A549 (cell line): ENCODE results near the gene DACH1. TPM values are rescaled to one million over a fixed set of nuclear protein-coding genes. Genes with fewer than 3 reads are reported as not detected.

Source experiments
- ATAC-seq, 2 experiments: fragments of 200-7000 bp in 1 of 2; fragments of >200 bp in 1 of 2; cut with Nextera tagmentation in 1 of 2; cut with Tn5 transposase in 1 of 2; 3 replicates each; pipeline versions ENCODE4 v1.8.0 to v1.9.1; 2018 to 2020; ENCODE audit warnings: mild to moderate bottlenecking in 1 of 2, moderate library complexity in 1 of 2
- CTCF ChIA-PET: fragments of 300-600 bp; sonication (Branson Sonifier 250); formaldehyde crosslinking; extraction: SDS; loops from one replicate; lab custom pipeline; 2021; ENCODE audit warnings: antibody characterized with exemption, inconsistent platforms; lab: Yijun Ruan, JAX
- POLR2A ChIA-PET: fragments of 350-600 bp; formaldehyde crosslinking; extraction: SDS; loops from one replicate; lab custom pipeline; 2021; ENCODE audit warnings: antibody characterized with exemption, inconsistent platforms; lab: Yijun Ruan, JAX
- DNase-seq, 2 experiments: peaks; one replicate each; pipeline versions ENCODE4 v3.0.0 to v3.0.0-alpha.2; 2011 to 2016; ENCODE audit warnings: low read depth in 1 of 2, low spot score in 1 of 2
- FAIRE-seq: peaks from 2 replicates; lab custom pipeline; 2011; peaks lifted over from hg19 to GRCh38; lab: Jason Lieb, UNC
- H3K27ac ChIP-seq, 2 experiments: fragments of >200 bp; sonication (Bioruptor Twin); formaldehyde crosslinking; 3 replicates each; pipeline ENCODE4 v1.5.1; 2016 to 2017
- H3K4me1 ChIP-seq: fragments of >200 bp; sonication (Bioruptor Twin); formaldehyde crosslinking; 3 replicates; pipeline ENCODE4 v1.6.1; 2016
- H3K4me2 ChIP-seq: fragments of >200 bp; sonication (Bioruptor Twin); formaldehyde crosslinking; 3 replicates; pipeline ENCODE4 v1.6.1; 2016
- H3K4me3 ChIP-seq: fragments of >200 bp; sonication (Bioruptor Twin); formaldehyde crosslinking; 3 replicates; pipeline ENCODE4 v1.5.1; 2016
- H3K9me3 ChIP-seq: fragments of >200 bp; sonication (Bioruptor Twin); formaldehyde crosslinking; 3 replicates; pipeline ENCODE4 v1.6.1; 2016
- CBX8 ChIP-seq: fragments of 200-600 bp; sonication (generic); IDR thresholded peaks from 2 replicates; pipeline ENCODE4 v1.6.1; 2016
- CEBPB ChIP-seq, 2 experiments: fragments of >200 bp in 1 of 2; sonication (Bioruptor Twin) in 1 of 2; formaldehyde crosslinking in 1 of 2; IDR thresholded peaks; 2 replicates each; pipeline ENCODE4 v1.6.1; 2012 to 2016
- CHD2 ChIP-seq: fragments of 150-350 bp; IDR thresholded peaks from 2 replicates; pipeline ENCODE4 v1.6.1; 2014; ENCODE audit warnings: low read length; ENCODE audit not compliant: partially characterized antibody
- CHD4 ChIP-seq: fragments of 200-600 bp; sonication (generic); IDR thresholded peaks from 2 replicates; pipeline ENCODE4 v1.6.1; 2016; ENCODE audit warnings: antibody characterized with exemption, mild to moderate bottlenecking, borderline replicate concordance
- CTCF ChIP-seq: fragments of >200 bp; sonication (Bioruptor Twin); formaldehyde crosslinking; IDR thresholded peaks from 3 replicates; pipeline ENCODE4 v1.5.1; 2016
- E2F6 ChIP-seq: IDR thresholded peaks from 2 replicates; pipeline ENCODE4 v1.6.1; 2012; ENCODE audit warnings: low read depth, borderline replicate concordance
- EHMT2 ChIP-seq: fragments of 200-600 bp; sonication (generic); IDR thresholded peaks from 2 replicates; pipeline ENCODE4 v1.6.1; 2016; ENCODE audit warnings: antibody characterized with exemption, low read depth, mild to moderate bottlenecking, moderate library complexity
- ELK1 ChIP-seq: fragments of 150-350 bp; IDR thresholded peaks from 2 replicates; pipeline ENCODE4 v1.6.1; 2014; ENCODE audit warnings: low read depth, mild to moderate bottlenecking, low read length
- ESRRA ChIP-seq: fragments of 150-350 bp; IDR thresholded peaks from 2 replicates; pipeline ENCODE4 v1.6.1; 2014; ENCODE audit warnings: mild to moderate bottlenecking, low read length, borderline replicate concordance
- FOXS1 ChIP-seq: fragments of 250-450 bp; sonication (Bioruptor Pico); IDR thresholded peaks from 2 replicates; pipeline ENCODE4 v1.5.0; 2020; ENCODE audit warnings: mild to moderate bottlenecking, moderate library complexity
- JUNB ChIP-seq: fragments of >200 bp; sonication (Bioruptor Twin); formaldehyde crosslinking; IDR thresholded peaks from 2 replicates; pipeline ENCODE4 v1.6.1; 2016
- KDM1A ChIP-seq: fragments of 200-600 bp; sonication (generic); IDR thresholded peaks from 2 replicates; pipeline ENCODE4 v1.6.1; 2016; ENCODE audit warnings: low read depth, mild to moderate bottlenecking
- KDM5A ChIP-seq: fragments of 200-600 bp; sonication (generic); IDR thresholded peaks from 2 replicates; pipeline ENCODE4 v1.6.1; 2016; ENCODE audit warnings: antibody characterized with exemption, mild to moderate bottlenecking
- MAZ ChIP-seq: fragments of 150-350 bp; IDR thresholded peaks from 2 replicates; pipeline ENCODE4 v1.6.1; 2014; ENCODE audit warnings: antibody characterized with exemption, low read depth, low read length, borderline replicate concordance
- NPAS2 ChIP-seq: fragments of 250-450 bp; sonication (Bioruptor Pico); IDR thresholded peaks from 2 replicates; pipeline ENCODE4 v1.8.0; 2022; ENCODE audit warnings: mild to moderate bottlenecking, moderate library complexity, borderline replicate concordance
- PHF8 ChIP-seq: fragments of 200-600 bp; sonication (generic); IDR thresholded peaks from 2 replicates; pipeline ENCODE4 v1.6.1; 2016; ENCODE audit warnings: low read depth, mild to moderate bottlenecking, antibody characterized with exemption, moderate library complexity, borderline replicate concordance
- RAD21 ChIP-seq, 2 experiments: fragments of >200 bp in 1 of 2; sonication (Bioruptor Twin) in 1 of 2; formaldehyde crosslinking in 1 of 2; IDR thresholded peaks in 1 of 2; conservative IDR thresholded peaks in 1 of 2; 2 replicates in 1 of 2; 3 replicates in 1 of 2; pipeline ENCODE4 v1.6.1; 2012 to 2018; ENCODE audit warnings: inconsistent platforms in 1 of 2
- REST ChIP-seq: fragments of 200-600 bp; sonication (generic); IDR thresholded peaks from 2 replicates; pipeline ENCODE4 v1.6.1; 2016; ENCODE audit warnings: antibody characterized with exemption, mild to moderate bottlenecking, moderate library complexity
- RNF2 ChIP-seq: fragments of 200-600 bp; sonication (generic); IDR thresholded peaks from 2 replicates; pipeline ENCODE4 v1.6.1; 2016; ENCODE audit warnings: low read depth, mild to moderate bottlenecking, antibody characterized with exemption, moderate library complexity, borderline replicate concordance
- SMC3 ChIP-seq: fragments of >200 bp; sonication (Bioruptor Twin); formaldehyde crosslinking; IDR thresholded peaks from 3 replicates; pipeline ENCODE4 v1.6.1; 2018; ENCODE audit warnings: inconsistent platforms
- ZNF302 ChIP-seq: fragments of 250-450 bp; sonication (Bioruptor Pico); IDR thresholded peaks from 2 replicates; pipeline ENCODE4 v1.9.0; 2021; ENCODE audit warnings: inconsistent platforms, mild to moderate bottlenecking, moderate library complexity
- ZSCAN20 ChIP-seq: fragments of 250-450 bp; sonication (Bioruptor Pico); IDR thresholded peaks from 2 replicates; pipeline ENCODE4 v1.8.0; 2022; ENCODE audit warnings: mild to moderate bottlenecking, moderate library complexity
- WGBS: methylation state at CpG from one replicate; pipeline ENCODE4 v1.1.6; 2017; ENCODE audit errors: missing lambda C conversion rate; 5-methylcytosine and 5-hydroxymethylcytosine counted together
- polyA plus RNA-seq, 4 experiments: library from polyadenylated mRNA; depleted of rRNA in 3 of 4; stranded (reverse); fragments of >200 nt; fragmentation: RNase III in 1 of 4; extraction: RNeasy Plus Mini Kit Qiagen cat#74134 plus additional on column Dnase treatment in 1 of 4; gene quantifications; 2 replicates in 3 of 4; 3 replicates in 1 of 4; pipeline ENCODE4 v1.2.3, GENCODE V29; 2011 to 2017

DACH1 gene
- polyA plus RNA-seq, 2 of the 4 experiments (the other 2 are of a cell fraction): not detected

- no peaks in the 10 kb centered on the region for H3K9me3 ChIP-seq
- ATAC-seq: no peak
- H3K4me2 ChIP-seq: no peak overlapping the region
- WGBS: 72% methylated on average over 9 of the region's 9 CpGs
- ChIA-PET POLR2A (no interaction called here), CTCF (no interaction called here)
- no peaks in the 10 kb centered on the region for H3K4me1 ChIP-seq
- no peak for FAIRE-seq
- H3K27ac ChIP-seq: no peak overlapping the region
- no peak for TF ChIP-seq KDM1A
- TF ChIP-seq MAZ: no peak
- TF ChIP-seq ZNF302 (CRISPR knock-in tag): no peak
- no peak for DNase-seq
- no peak overlapping the region for H3K4me3 ChIP-seq
Observed at GRCh38 chr13:71787414-71787813, 79.6 kb downstream of the DACH1 start.

GRCh38 chr13:71786875-71787274 lies 80.1 kb downstream of the DACH1 start:
- ChIA-PET POLR2A (no interaction called here), CTCF (no interaction called here)
- no peak for DNase-seq
- no peak for FAIRE-seq
- Histone ChIP-seq H3K27ac (no peak overlapping the region), H3K4me3 (no peak overlapping the region), H3K9me3 (no peaks in the 10 kb centered on the region), H3K4me2 (no peak overlapping the region), H3K4me1 (no peaks in the 10 kb centered on the region)
- ATAC-seq: no peak
- WGBS: 4% methylated on average over 4 of the region's 4 CpGs
- TF ChIP-seq RNF2: no peak
- TF ChIP-seq EHMT2: no peak
- no peak for TF ChIP-seq CHD4
- no peak for TF ChIP-seq FOXS1 (CRISPR knock-in tag)
- TF ChIP-seq RAD21 (conservative IDR thresholded peaks at IDR 0.05 in 1 of 2, IDR thresholded peaks at IDR 0.05 in 1 of 2): no peak
- TF ChIP-seq CTCF: no peak
- no peak for TF ChIP-seq CBX8
- TF ChIP-seq ELK1: no peak
- TF ChIP-seq CHD2: no peak
- no peak for TF ChIP-seq E2F6

- FAIRE-seq (no peak), ATAC-seq (no peak), DNase-seq (no peak)
- Histone ChIP-seq H3K4me3 (no peak overlapping the region), H3K4me1 (no peaks in the 10 kb centered on the region), H3K27ac (no peak overlapping the region), H3K4me2 (no peak overlapping the region), H3K9me3 (no peaks in the 10 kb centered on the region)
- WGBS: 5% methylated on average over 2 of the region's 2 CpGs
- ChIA-PET POLR2A (no interaction called here), CTCF (no interaction called here)
- TF ChIP-seq ESRRA (no peak), REST (no peak), CBX8 (no peak), KDM5A (no peak), CTCF (no peak), PHF8 (no peak), NPAS2 (CRISPR knock-in tag) (no peak), ZSCAN20 (no peak), KDM1A (no peak), SMC3 (no peak), JUNB (no peak), CEBPB (IDR thresholded peaks at IDR 0.05) (no peak)
Observed at GRCh38 chr13:71785361-71785760, 81.6 kb downstream of the DACH1 start.
